Measurements from ENCODE around the gene SLC4A7.
"Not testable (repeated sequence)": the region's sequence is repeated elsewhere in the genome, so short reads cannot be mapped to it uniquely, and the experiment has no call there.

The SLC4A7 gene

GRCh38 chr3:27484015-27484844 is at the start of gene SLC4A7:
Gene SLC4A7, minus strand, starts transcription at chr3:27484384. Its CDS starts 258 bp downstream, at chr3:27484126.
- peak within 1 kb of the TSS; percentile 91 to 98 for H3K27ac ChIP-seq
- H3K4me1 ChIP-seq = peaks cover 0 to 42% (median 22%) of the 10 kb centered on the region in 4 donors
- peak within 1 kb of the TSS; percentile 74 to 86 for H3K4me3 ChIP-seq
- H3K9me3 ChIP-seq = no peaks in the 10 kb centered on the region
- TF ChIP-seq CTCF (IDR thresholded peaks at IDR 0.05) = no peak
- peak; percentile 97 to 99 for DNase-seq
- no peaks in the 10 kb centered on the region for H3K36me3 ChIP-seq
- H3K27me3 ChIP-seq = no peaks in the 10 kb centered on the region
- intact Hi-C loops (cut with DNase I; ENCODE audit: low total_unique reads) = loop anchor here (5.0 to 10.0 kb wide), 2 partner anchors 48 to 151 kb away; no protein-coding TSS in a partner anchor

GRCh38 chr3:27533261-27533607 is 49.0 kb upstream of the SLC4A7 start:
- no peaks in the 10 kb centered on the region for H3K27me3 ChIP-seq
- intact Hi-C loops (cut with DNase I; ENCODE audit: low total_unique reads) = loop anchor here (5.0 kb wide), 1 partner anchor 51 kb away; the partner anchor contains the start of gene SLC4A7
- H3K36me3 ChIP-seq = no peaks in the 10 kb centered on the region
- peak overlapping the region; percentile 31 to 68 for H3K27ac ChIP-seq
- H3K9me3 ChIP-seq = no peaks in the 10 kb centered on the region
- DNase-seq = no peak
- peaks cover 0 to 39% (median 18%) of the 10 kb centered on the region in 4 donors for H3K4me1 ChIP-seq
- no peak overlapping the region for H3K4me3 ChIP-seq
- TF ChIP-seq CTCF (IDR thresholded peaks at IDR 0.05) = no peak

GRCh38 chr3:27532426-27533260 is 48.5 kb upstream of the SLC4A7 start:
- Histone ChIP-seq H3K4me1 (peaks cover 0 to 39% (median 18%) of the 10 kb centered on the region in 4 donors), H3K36me3 (no peaks in the 10 kb centered on the region), H3K9me3 (no peaks in the 10 kb centered on the region), H3K27ac (peak overlapping the region; percentile 31 to 68), H3K27me3 (no peaks in the 10 kb centered on the region), H3K4me3 (no peak overlapping the region)
- intact Hi-C loops (cut with DNase I; ENCODE audit: low total_unique reads) = loop anchor here (5.0 kb wide), 1 partner anchor 50 kb away; the partner anchor contains the start of gene SLC4A7
- no peak for DNase-seq
- no peak for TF ChIP-seq CTCF (IDR thresholded peaks at IDR 0.05)

GRCh38 chr3:27531193-27531751 is 47.1 kb upstream of the SLC4A7 start:
- intact Hi-C loops (cut with DNase I; ENCODE audit: low total_unique reads) = loop anchor here (5.0 kb wide), 1 partner anchor 49 kb away; the partner anchor contains the start of gene SLC4A7
- H3K27ac ChIP-seq, H3K4me3 ChIP-seq, H3K36me3 ChIP-seq, H3K27me3 ChIP-seq, DNase-seq, H3K9me3 ChIP-seq: not testable (repeated sequence)
- H3K4me1 ChIP-seq = peaks cover 0 to 33% (median 18%) of the 10 kb centered on the region in 4 donors

- no peak for DNase-seq
- no peak overlapping the region for H3K4me3 ChIP-seq
- TF ChIP-seq CTCF (IDR thresholded peaks at IDR 0.05) = no peak
- H3K27me3 ChIP-seq = no peaks in the 10 kb centered on the region
- no peaks in the 10 kb centered on the region for H3K36me3 ChIP-seq
- peaks cover 0 to 26% (median 17%) of the 10 kb centered on the region in 4 donors for H3K4me1 ChIP-seq
- H3K27ac ChIP-seq = no peak overlapping the region
- intact Hi-C loops (cut with DNase I; ENCODE audit: low total_unique reads) = loop anchor here (10.0 kb wide), 1 partner anchor 46 kb away; no protein-coding TSS in a partner anchor
- no peaks in the 10 kb centered on the region for H3K9me3 ChIP-seq
Observed at GRCh38 chr3:27528791-27529190, 44.6 kb upstream of the SLC4A7 start.

All from tibial artery (tissue), 4 donors.